K562 (cell line): ENCODE data around the gene PHETA2. TPM values are rescaled to one million over a fixed set of nuclear protein-coding genes. Genes with fewer than 3 reads are reported as not detected.

ENCODE experiments used
- ARID4B ChIP-seq: sonication (generic); formaldehyde crosslinking; IDR thresholded peaks from 2 replicates; pipeline ENCODE4 v1.8.0; 2022; ENCODE audit warnings: mild to moderate bottlenecking, missing genetic modification reagents
- CBFA2T3 ChIP-seq: fragments of 450-650 bp; IDR thresholded peaks from 2 replicates; pipeline ENCODE4 v1.6.1; 2017
- CTCFL ChIP-seq: IDR thresholded peaks from 2 replicates; pipeline ENCODE4 v1.6.1; 2011; ENCODE audit warnings: borderline replicate concordance, low read depth, mild to moderate bottlenecking, moderate library complexity, low read length; ENCODE audit not compliant: insufficient read depth, poor library complexity, severe bottlenecking
- KDM5B ChIP-seq: fragments of 200-600 bp; sonication (generic); IDR thresholded peaks from 2 replicates; pipeline ENCODE4 v1.6.1; 2012; ENCODE audit warnings: low read depth, mild to moderate bottlenecking, moderate library complexity, low read length, control low read depth, inconsistent platforms; ENCODE audit not compliant: insufficient replicate concordance
- KLF13 ChIP-seq: fragments of 450-650 bp; IDR thresholded peaks from 2 replicates; pipeline ENCODE4 v1.6.1; 2016; ENCODE audit warnings: missing genetic modification characterization, low read depth, mild to moderate bottlenecking, missing compliant biosample characterization, moderate library complexity, borderline replicate concordance
- KLF6 ChIP-seq: fragments of 250-450 bp; sonication (Bioruptor Pico); IDR thresholded peaks from 2 replicates; pipeline ENCODE4 v1.4.0; 2020; ENCODE audit warnings: mild to moderate bottlenecking, moderate library complexity, borderline replicate concordance
- MCM3 ChIP-seq: fragments of 450-650 bp; IDR thresholded peaks from 2 replicates; pipeline ENCODE4 v1.6.1; 2016
- OTX1 ChIP-seq: fragments of 450-650 bp; formaldehyde crosslinking; IDR thresholded peaks from 2 replicates; pipeline ENCODE4 v1.4.0; 2022; ENCODE audit warnings: mild to moderate bottlenecking
- PHB2 ChIP-seq: fragments of 450-650 bp; IDR thresholded peaks from 2 replicates; pipeline ENCODE4 v1.6.1; 2017; ENCODE audit warnings: low read depth
- RCOR1 ChIP-seq, 2 experiments: IDR thresholded peaks; 2 replicates each; pipeline ENCODE4 v1.6.1; 2012; ENCODE audit warnings: low read depth in 2 of 2, low read length in 2 of 2, borderline replicate concordance in 1 of 2, improper control_type of control experiment in 1 of 2
- SAFB ChIP-seq: fragments of 200-400 bp; formaldehyde crosslinking; IDR thresholded peaks from 2 replicates; pipeline ENCODE4 v1.6.1; 2017; ENCODE audit warnings: low read depth, low read length, borderline replicate concordance
- SAFB2 ChIP-seq: fragments of 200-400 bp; formaldehyde crosslinking; IDR thresholded peaks from 2 replicates; pipeline ENCODE4 v1.6.1; 2018; ENCODE audit warnings: borderline replicate concordance, low read length, low read depth, moderate library complexity; ENCODE audit not compliant: severe bottlenecking
- SFPQ ChIP-seq: fragments of 200-400 bp; formaldehyde crosslinking; IDR thresholded peaks from 2 replicates; pipeline ENCODE4 v1.6.1; 2017; ENCODE audit warnings: mild to moderate bottlenecking, low read depth, low read length, moderate library complexity
- U2AF1 ChIP-seq: fragments of 200-400 bp; formaldehyde crosslinking; optimal IDR thresholded peaks from 2 replicates; pipeline ENCODE3; 2017; ENCODE audit warnings: mild to moderate bottlenecking, low read depth, low read length, moderate library complexity
- XRCC5 ChIP-seq: fragments of 200-400 bp; formaldehyde crosslinking; IDR thresholded peaks from 2 replicates; pipeline ENCODE4 v1.6.1; 2017; ENCODE audit warnings: low read depth, mild to moderate bottlenecking, low read length
- ZNF143 ChIP-seq: sonication (generic); formaldehyde crosslinking; IDR thresholded peaks from 2 replicates; pipeline ENCODE4 v1.9.0; 2022; ENCODE audit warnings: mild to moderate bottlenecking, missing genetic modification reagents
- ZNF224 ChIP-seq: sonication (generic); formaldehyde crosslinking; IDR thresholded peaks from 2 replicates; pipeline ENCODE4 v1.8.0; 2022; ENCODE audit warnings: mild to moderate bottlenecking, missing genetic modification reagents
- ZNF274 ChIP-seq: IDR thresholded peaks from 2 replicates; pipeline ENCODE4 v1.6.1; 2011; ENCODE audit warnings: low read depth, mild to moderate bottlenecking, low read length, moderate library complexity, borderline replicate concordance
- ZSCAN29 ChIP-seq: fragments of 450-650 bp; IDR thresholded peaks from 2 replicates; pipeline ENCODE4 v1.6.1; 2017
- polyA plus RNA-seq, 8 experiments: library from polyadenylated mRNA; depleted of rRNA in 4 of 8; stranded (reverse) in 5 of 8; unstranded in 3 of 8; fragments of >200 nt; fragmentation: Nextera tagmentation in 2 of 8; fragmentation: Illumina TruSeq in 1 of 8; extraction: Ambion mirVana in 2 of 8; extraction: Trizol in 1 of 8; gene quantifications; 2 replicates each; pipeline versions ENCODE4 v1.2.1 to v1.2.3, GENCODE V29; 2011 to 2014; ENCODE audit warnings: inconsistent platforms in 1 of 8, missing spikeins in 1 of 8
- total RNA-seq, 7 experiments: library from RNA; depleted of rRNA in 6 of 7; stranded (reverse); fragments of >200 nt in 6 of 7; fragmentation: Illumina TruSeq in 2 of 7; extraction: Trizol in 2 of 7; gene quantifications; 2 replicates each; pipeline versions ENCODE4 v1.2.1 to v1.2.3, GENCODE V29; 2011 to 2021; ENCODE audit warnings: low replicate concordance in 1 of 7

Gene PHETA2
- total and polyA plus RNA-seq, 9 of the 15 experiments (the other 6 are each of a cell fraction or from before 2014, with no cell fraction given): 0.07 to 0.22 (median 0.08) TPM; not detected in 5

GRCh38 chr22:42090596-42091454 is 16.8 kb downstream of the PHETA2 start, which contains the start of gene NDUFA6 (continued):
- no peak for TF ChIP-seq SAFB2
- TF ChIP-seq SFPQ: no peak
- no peak for TF ChIP-seq ZNF274
- no peak for TF ChIP-seq OTX1
- TF ChIP-seq ZSCAN29: no peak
- TF ChIP-seq PHB2: no peak
- no peak for TF ChIP-seq MCM3
- no peak for TF ChIP-seq SAFB
- TF ChIP-seq ZNF224: no peak
- peak; percentile 91 for TF ChIP-seq KDM5B
- peak; percentile 67; the same call in 1 of the 2 replicates for TF ChIP-seq ARID4B (CRISPR knock-in tag)
- TF ChIP-seq XRCC5: peak; percentile 59; the same call in 1 of the 2 replicates
- peak; percentile 77 for TF ChIP-seq CTCFL
- TF ChIP-seq KLF6 (CRISPR knock-in tag): no peak
- no peak for TF ChIP-seq U2AF1
- TF ChIP-seq RCOR1 (IDR thresholded peaks at IDR 0.05; ENCODE audit: borderline replicate concordance in 1 of 2, low read depth in 2 of 2, low read length in 2 of 2): peak in 1 of 2 experiments; percentile 29; a peak in 1 of 4 replicates
- TF ChIP-seq CBFA2T3: no peak
- TF ChIP-seq KLF13 (tag): no peak
- no peak for TF ChIP-seq ZNF143
